T-helper 17 cell (primary cell): ENCODE results near the gene HORMAD2. TPM values are rescaled to one million over a fixed set of nuclear protein-coding genes. Genes with fewer than 3 reads are reported as not detected.
"Not testable (repeated sequence)": the region's sequence is repeated elsewhere in the genome, so short reads cannot be mapped to it uniquely, and the experiment has no call there.

ENCODE experiments used
- ATAC-seq: fragments of 150-1000 bp; cut with Tn5 transposase; 2 replicates; pipeline ENCODE4 v1.10.0; 2021; ENCODE audit warnings: mild to moderate bottlenecking, moderate library complexity
- DNase-seq, 3 donors: peaks; one replicate each; pipeline versions ENCODE4 v3.0.0 to v3.0.0-alpha.2; 2020 to 2021
- H3K9me3 ChIP-seq: one replicate; pipeline ENCODE4 v1.7.0; 2013; ENCODE audit warnings: low read length, mild to moderate bottlenecking; ENCODE audit not compliant: control insufficient read depth, poor library complexity, severe bottlenecking
- H3K27ac Mint-ChIP-seq: one replicate; pipeline ENCODE4 v1.8.0; 2022; ENCODE audit warnings: mild to moderate bottlenecking, moderate library complexity, mixed read lengths
- H3K27me3 Mint-ChIP-seq: one replicate; pipeline ENCODE4 v1.8.0; 2022; ENCODE audit warnings: mixed read lengths
- H3K36me3 Mint-ChIP-seq: one replicate; pipeline ENCODE4 v1.8.0; 2022; ENCODE audit warnings: low read depth, mixed read lengths
- H3K4me1 Mint-ChIP-seq: one replicate; pipeline ENCODE4 v1.8.0; 2022; ENCODE audit warnings: mild to moderate bottlenecking, mixed read lengths
- H3K4me3 Mint-ChIP-seq: one replicate; pipeline ENCODE4 v1.8.0; 2022; ENCODE audit warnings: mild to moderate bottlenecking, moderate library complexity, mixed read lengths
- total RNA-seq, 4 donors: library from RNA in 2 of 4; stranded (reverse) in 2 of 4; gene quantifications; one replicate each; pipeline ENCODE4 v1.2.3 and lab custom pipeline; 2022 to 2026

HORMAD2 gene
- total RNA-seq, 2 donors from 2014 or later = not detected

DNA sequence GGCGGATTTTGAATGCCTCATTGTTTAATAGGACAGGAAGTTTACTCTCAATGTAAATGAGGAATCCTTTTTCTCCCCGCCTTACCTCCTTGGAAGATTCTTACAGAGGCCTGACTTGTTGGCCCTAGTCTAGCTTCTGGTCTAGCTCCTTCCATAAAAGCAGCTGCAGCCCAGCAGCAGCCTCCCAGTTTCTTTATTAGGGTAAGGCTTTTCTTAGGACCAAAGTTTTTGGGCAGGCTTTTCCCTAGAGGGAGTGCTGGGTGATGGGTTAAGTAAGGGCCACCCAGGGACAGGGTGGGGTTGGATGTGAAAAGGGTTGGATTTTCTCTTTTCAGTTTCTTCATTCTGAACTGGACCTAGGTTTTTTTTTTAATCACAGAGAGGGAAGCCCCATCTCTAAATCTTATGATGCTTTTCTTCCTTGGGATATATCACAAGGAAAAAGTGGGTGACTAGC, 116.6 kb downstream of the HORMAD2 start:
- H3K9me3 ChIP-seq = no peaks in the 10 kb centered on the region
- Mint-ChIP-seq H3K27me3 (no peaks in the 10 kb centered on the region), H3K36me3 (peaks cover 2% of the 10 kb centered on the region), H3K27ac (peak overlapping the region; percentile 94), H3K4me3 (peak overlapping the region; percentile 66), H3K4me1 (peaks cover 45% of the 10 kb centered on the region)
- no peak for ATAC-seq
- DNase-seq = no peak

DNA sequence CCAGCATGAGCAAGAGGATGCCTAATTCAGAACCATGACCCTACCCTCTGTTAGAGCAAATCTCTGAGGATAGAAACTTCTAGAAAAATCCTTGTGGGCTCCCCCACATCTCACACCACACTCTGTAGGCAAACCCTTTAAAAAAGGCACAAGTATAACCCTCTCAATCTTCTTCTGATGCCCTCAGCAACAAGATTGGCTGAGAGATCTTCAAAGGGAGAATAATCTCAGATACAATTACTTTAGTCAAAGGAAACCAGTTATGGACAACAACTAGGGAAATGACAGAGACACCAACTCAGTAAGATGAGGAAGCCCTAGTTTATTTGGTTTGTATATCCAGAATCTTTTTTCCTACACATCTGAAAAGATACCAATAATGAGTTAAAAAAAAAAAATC, 117.1 kb downstream of the HORMAD2 start:
- H3K9me3 ChIP-seq = no peaks in the 10 kb centered on the region
- Mint-ChIP-seq H3K27me3 (no peaks in the 10 kb centered on the region), H3K36me3 (no peaks in the 10 kb centered on the region), H3K4me3 (no peak overlapping the region), H3K4me1 (peaks cover 40% of the 10 kb centered on the region), H3K27ac (peak overlapping the region; percentile 94)
- DNase-seq (no peak), ATAC-seq (no peak)

DNA sequence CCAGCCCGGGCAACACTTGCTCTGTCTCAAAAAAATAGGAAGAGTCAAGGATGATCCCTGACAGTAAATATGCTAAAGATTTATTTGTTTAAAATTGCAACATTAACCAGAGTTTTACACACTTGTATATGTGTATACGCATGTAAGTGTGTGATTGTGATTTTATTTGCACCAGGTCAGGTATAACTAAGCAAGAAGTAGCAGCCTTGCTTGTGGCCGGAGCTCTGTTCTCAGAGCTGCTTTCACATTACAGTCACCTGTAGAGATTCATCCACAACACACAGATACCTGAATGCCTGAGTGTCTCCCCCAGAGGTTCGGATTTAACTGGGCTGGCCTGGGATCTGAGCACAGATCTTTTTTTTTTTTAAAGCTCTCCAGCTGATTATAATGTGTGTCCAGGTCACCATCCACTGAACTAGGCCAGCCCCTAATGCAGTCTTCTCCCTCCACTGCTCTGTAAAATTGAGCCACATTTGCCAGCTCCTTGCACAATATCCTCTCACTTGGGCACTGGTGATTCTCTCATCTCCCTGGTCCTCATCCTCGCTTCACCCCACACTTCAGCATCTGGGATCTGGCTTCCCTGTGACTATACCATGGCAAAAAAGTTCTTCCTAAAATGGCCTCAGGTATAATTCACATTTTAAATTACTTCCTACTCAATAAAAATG, 118.0 kb downstream of the HORMAD2 start:
- peak overlapping the region; percentile 94 for H3K27ac Mint-ChIP-seq
- no peaks in the 10 kb centered on the region for H3K36me3 Mint-ChIP-seq
- DNase-seq (no peak), ATAC-seq (no peak)
- no peaks in the 10 kb centered on the region for H3K27me3 Mint-ChIP-seq
- no peaks in the 10 kb centered on the region for H3K9me3 ChIP-seq
- H3K4me3 Mint-ChIP-seq = no peak overlapping the region
- peaks cover 32% of the 10 kb centered on the region for H3K4me1 Mint-ChIP-seq

DNA sequence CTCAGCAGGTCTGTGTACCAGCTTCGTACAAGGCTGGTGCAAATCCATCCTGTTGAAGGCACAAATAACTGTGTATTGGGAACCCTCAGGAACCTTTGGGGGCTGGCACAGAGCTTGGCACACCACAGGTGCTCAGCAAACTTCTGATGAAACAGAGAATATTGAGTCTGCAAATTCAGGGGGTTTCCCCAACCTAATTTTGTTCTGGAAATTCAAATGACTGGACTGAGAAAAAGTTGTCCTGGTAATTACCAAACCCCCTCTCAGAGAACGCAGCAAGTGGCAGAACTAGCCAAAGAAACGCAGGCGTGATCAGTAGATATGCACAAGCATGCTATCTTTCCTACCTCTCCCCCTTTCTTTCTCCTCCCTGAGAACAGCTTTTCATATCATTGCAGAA, 118.7 kb downstream of the HORMAD2 start:
- H3K27me3 Mint-ChIP-seq = no peaks in the 10 kb centered on the region
- no peak overlapping the region for H3K4me3 Mint-ChIP-seq
- peaks cover 31% of the 10 kb centered on the region for H3K4me1 Mint-ChIP-seq
- no peaks in the 10 kb centered on the region for H3K36me3 Mint-ChIP-seq
- ATAC-seq (no peak), DNase-seq (no peak)
- no peaks in the 10 kb centered on the region for H3K9me3 ChIP-seq
- H3K27ac Mint-ChIP-seq = peak overlapping the region; percentile 94

DNA sequence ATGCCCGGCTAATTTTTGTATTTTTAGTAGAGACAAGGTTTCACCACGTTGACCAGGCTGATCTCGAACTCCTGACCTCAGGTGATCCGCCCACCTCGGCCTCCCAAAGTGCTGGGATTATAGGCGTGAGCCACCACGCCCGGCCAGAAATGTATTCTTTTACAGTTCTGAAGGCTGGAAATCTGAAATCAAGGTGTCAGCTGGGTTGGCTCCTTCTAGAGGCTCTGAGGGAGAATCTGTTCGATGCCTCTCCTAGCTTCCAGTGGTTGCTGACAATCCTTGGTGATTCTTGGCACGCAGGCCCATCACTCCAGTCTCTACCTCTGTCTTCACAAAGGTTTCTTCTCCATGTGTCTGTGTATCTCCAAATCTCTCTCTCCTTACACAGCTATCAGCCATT, 120.6 kb downstream of the HORMAD2 start:
- not testable (repeated sequence) for H3K36me3 Mint-ChIP-seq, H3K27ac Mint-ChIP-seq, H3K9me3 ChIP-seq, H3K4me3 Mint-ChIP-seq, DNase-seq, H3K27me3 Mint-ChIP-seq, ATAC-seq
- peaks cover 27% of the 10 kb centered on the region for H3K4me1 Mint-ChIP-seq

DNA sequence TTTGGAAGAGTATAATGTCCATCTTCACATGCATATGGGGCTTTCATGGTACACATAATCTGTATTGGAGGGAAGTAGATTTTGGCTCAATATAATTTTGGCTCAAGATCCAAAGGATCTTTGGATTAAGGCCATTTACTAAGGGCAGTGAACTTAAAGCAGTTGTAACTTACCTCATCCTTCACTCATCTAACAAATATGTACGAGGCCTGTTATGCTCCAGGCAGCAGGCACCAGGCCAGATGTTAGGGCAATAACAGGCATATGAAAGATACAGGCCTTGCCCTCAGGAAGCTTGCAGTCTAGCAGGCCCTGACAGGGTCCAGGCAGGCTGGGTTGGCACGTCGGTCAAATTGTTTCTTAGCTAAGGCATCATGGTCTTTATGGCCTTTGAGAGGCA, 121.7 kb downstream of the HORMAD2 start:
- H3K36me3 Mint-ChIP-seq = no peaks in the 10 kb centered on the region
- no peaks in the 10 kb centered on the region for H3K9me3 ChIP-seq
- ATAC-seq (no peak), DNase-seq (no peak)
- no peaks in the 10 kb centered on the region for H3K27me3 Mint-ChIP-seq
- no peak overlapping the region for H3K4me3 Mint-ChIP-seq
- no peak overlapping the region for H3K27ac Mint-ChIP-seq
- H3K4me1 Mint-ChIP-seq = peaks cover 18% of the 10 kb centered on the region

DNA sequence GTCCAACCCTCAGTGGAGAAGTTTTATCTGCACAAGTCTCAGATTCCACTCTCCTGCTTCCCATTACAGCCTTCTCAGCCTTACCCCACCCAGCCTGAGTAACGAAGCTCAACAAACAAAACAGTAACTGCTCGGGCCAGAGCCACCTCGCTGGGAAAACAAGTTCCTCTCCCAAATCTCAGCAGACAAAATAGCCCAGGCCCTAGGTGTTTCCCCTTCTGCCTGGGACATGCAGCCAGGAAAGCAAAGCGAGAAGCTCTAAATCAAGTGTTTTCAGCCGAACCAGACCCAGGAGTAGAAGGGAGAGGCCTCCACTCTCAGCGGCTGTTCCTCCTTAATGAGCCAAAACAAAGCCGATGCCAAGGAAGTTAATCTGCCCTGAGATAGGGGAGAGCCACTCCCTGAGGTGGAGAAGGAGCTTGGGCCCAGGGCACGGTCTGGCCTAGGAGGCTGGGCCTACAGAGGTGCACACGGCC, 122.3 kb downstream of the HORMAD2 start:
- DNase-seq = no peak
- H3K27ac Mint-ChIP-seq = no peak overlapping the region
- no peaks in the 10 kb centered on the region for H3K36me3 Mint-ChIP-seq
- no peak for ATAC-seq
- peaks cover 13% of the 10 kb centered on the region for H3K4me1 Mint-ChIP-seq
- H3K27me3 Mint-ChIP-seq = no peaks in the 10 kb centered on the region
- no peaks in the 10 kb centered on the region for H3K9me3 ChIP-seq
- H3K4me3 Mint-ChIP-seq = no peak overlapping the region

DNA sequence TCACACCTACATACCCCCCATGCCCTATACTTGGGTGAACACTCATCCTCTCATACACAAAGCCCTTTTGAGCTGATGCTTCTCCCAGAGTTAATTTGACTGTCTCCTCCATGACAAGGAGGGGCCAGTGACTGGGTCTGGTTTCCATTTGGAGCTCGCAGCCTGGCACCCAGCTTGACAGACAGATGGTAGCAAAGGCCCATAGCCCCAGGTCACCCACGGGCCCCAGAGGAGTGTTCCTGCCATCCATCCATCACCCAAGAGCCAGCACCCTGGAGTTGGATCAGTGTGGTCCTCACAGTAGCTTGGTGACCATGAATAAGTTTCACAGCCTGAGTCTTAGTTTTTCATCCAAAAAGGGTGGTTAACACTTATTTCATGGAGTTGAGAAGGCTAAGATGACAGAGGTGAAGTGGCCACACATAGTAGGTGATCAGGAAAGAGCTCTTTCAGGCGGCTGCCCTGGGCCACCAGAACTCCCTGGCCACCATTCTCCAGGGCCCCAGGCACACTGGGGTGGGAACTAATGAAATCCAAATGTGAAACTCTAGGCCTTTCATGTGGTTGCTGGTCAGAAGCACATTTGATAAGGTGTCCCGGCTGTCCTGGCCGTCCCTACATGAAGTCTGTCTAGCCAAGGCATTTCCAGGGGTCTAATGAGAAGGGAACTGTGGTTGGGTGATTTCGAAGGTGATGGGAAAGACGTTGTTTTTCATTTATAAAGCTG, 123.9 kb downstream of the HORMAD2 start:
- no peaks in the 10 kb centered on the region for H3K9me3 ChIP-seq
- Mint-ChIP-seq H3K27ac (no peak overlapping the region), H3K4me3 (no peak overlapping the region), H3K4me1 (peaks cover 5% of the 10 kb centered on the region), H3K36me3 (no peaks in the 10 kb centered on the region), H3K27me3 (no peaks in the 10 kb centered on the region)
- ATAC-seq = no peak
- no peak for DNase-seq

DNA sequence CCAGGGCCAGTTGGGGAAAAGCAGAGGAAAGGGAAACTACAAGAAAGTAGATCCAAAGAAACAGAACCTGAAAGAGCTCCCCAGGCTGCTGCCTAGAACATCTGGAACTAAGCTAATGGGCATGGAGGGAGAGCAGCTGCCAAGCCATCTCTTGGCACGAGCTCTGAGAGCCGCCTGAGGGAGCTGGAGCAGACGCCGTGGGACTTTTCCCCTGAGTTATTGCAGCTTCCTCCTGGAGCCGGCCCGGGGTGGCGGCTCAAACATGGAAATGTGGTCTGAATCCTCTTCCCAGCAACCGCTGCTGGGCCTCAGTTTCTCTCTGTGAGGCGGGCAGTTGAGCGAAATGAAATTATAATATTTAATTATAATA, 124.5 kb downstream of the HORMAD2 start:
- H3K27me3 Mint-ChIP-seq = no peaks in the 10 kb centered on the region
- ATAC-seq = no peak
- H3K4me3 Mint-ChIP-seq = no peak overlapping the region
- no peaks in the 10 kb centered on the region for H3K36me3 Mint-ChIP-seq
- no peaks in the 10 kb centered on the region for H3K9me3 ChIP-seq
- H3K27ac Mint-ChIP-seq = no peak overlapping the region
- no peak for DNase-seq
- H3K4me1 Mint-ChIP-seq = peaks cover 2% of the 10 kb centered on the region

DNA sequence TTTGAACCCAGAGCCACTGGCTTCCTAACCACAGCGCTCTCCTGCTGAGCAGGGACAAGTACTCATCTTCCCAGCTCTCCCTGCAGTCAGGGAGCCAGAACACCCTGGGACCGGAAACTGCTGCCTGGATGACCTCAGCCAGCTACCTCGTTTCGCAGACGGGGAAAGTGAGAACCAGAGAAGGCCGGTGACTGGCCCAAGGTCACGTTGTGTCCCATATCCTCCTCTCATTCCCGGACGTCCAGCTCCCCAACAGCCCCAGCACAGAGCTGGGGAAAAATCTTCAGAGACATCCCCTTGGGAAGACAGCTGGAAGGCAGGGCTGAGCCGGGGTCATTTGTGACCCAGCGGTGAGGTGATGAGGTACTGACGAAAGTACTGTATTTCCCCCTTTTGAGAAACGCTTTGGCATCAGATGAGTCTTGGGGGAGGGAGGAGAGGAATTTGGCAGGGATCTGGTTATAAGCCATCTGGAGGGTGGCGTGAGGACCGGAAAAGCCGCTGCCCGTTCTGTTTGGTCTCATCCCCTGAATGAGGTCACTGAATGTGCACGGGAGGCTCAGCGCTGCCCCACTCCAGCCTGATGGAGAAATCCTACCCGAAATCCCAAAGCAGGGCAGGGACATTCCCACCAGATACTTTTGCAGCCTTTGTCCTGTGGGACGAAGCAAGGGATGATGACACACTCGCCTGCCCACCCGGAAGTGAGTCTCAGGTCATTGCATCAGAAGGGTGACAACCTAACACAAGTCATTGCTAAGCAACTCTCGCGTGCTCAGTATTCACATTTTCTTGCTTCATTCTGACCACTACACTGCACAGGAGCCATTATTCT, 125.2 kb downstream of the HORMAD2 start:
- no peaks in the 10 kb centered on the region for H3K9me3 ChIP-seq
- Mint-ChIP-seq H3K27ac (no peak overlapping the region), H3K4me3 (no peak overlapping the region), H3K27me3 (no peaks in the 10 kb centered on the region), H3K4me1 (peaks cover 4% of the 10 kb centered on the region), H3K36me3 (no peaks in the 10 kb centered on the region)
- DNase-seq = no peak
- no peak for ATAC-seq

DNA sequence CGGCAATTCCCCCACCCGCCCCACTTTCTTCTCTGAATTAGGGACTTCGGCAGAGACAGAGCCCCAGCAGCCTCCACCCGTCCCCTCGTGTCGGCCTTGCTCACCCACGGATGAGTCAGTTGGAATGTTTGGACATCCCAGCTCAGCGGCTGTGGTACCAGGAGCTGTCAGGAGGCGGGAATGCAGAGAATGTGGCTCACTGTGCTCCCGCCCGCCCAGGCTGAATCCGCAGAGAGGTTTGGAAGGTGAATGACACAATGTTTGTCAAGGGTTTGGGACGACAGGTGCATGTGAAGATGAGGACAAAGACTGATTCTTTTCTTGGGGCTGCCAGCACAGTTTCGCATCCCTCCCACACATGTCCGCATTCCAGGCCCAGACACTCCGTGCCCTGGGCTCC, 126.7 kb downstream of the HORMAD2 start:
- Mint-ChIP-seq H3K27ac (no peak overlapping the region), H3K4me1 (peaks cover 4% of the 10 kb centered on the region), H3K27me3 (no peaks in the 10 kb centered on the region), H3K4me3 (no peak overlapping the region), H3K36me3 (no peaks in the 10 kb centered on the region)
- H3K9me3 ChIP-seq = no peaks in the 10 kb centered on the region
- DNase-seq (no peak), ATAC-seq (no peak)

DNA sequence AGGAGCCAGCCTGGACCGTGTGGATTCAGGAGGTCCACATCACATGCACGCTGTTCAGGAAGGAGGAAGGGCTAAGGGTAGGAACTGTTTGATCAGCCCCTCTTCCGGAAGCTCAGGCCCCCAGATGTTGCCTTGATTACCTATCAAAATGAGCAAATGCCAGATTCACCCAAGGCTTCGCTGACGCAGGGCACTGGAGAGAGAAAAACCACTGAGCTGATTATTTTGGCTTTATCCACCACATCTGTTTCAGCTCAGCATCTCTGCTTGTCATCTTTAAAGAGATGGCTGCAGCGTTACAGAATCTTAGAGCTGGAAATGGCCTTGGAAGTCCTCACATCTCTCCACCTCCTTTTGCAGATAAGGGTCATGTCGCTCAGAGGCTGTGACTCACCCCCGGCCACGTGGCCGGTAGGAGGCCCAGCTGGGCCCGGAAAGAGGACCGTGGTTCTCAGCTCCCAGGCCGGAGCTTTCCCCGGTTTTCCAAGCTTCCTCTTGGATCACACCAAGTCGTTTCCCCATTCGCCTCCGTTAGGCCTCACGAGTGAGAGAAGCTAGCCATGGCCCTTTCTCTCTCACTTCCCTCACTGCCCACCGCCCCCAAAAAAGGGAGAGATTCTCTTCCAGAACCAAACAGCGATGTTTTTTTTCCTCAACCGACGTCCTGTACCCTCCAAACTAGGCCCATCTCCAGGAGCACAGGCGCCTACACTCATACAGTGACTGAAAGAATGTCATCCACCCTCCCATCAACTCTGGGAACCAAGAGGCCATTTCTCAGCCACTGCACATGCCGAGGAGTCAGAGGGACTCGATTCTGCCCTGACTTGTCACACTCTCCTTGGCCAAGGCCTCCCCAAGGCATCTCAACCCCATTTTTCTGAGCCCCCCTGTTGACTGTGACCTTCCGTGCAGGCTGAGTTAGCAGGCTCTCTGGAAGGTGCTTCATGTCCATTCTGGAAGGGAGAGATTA, 128.7 kb downstream of the HORMAD2 start:
- no peak for ATAC-seq

More for the DNA sequence above, 128.7 kb downstream of the HORMAD2 start:
- H3K4me1 Mint-ChIP-seq = peaks cover 16% of the 10 kb centered on the region
- H3K27ac Mint-ChIP-seq = no peak overlapping the region
- no peaks in the 10 kb centered on the region for H3K27me3 Mint-ChIP-seq
- no peaks in the 10 kb centered on the region for H3K9me3 ChIP-seq
- H3K36me3 Mint-ChIP-seq = no peaks in the 10 kb centered on the region
- no peak for DNase-seq
- no peak overlapping the region for H3K4me3 Mint-ChIP-seq
